ENCODE results near the gene NCKAP5. TPM values are rescaled to one million over a fixed set of nuclear protein-coding genes. Genes with fewer than 3 reads are reported as not detected.

The NCKAP5 gene
- total RNA-seq, result under 0.01 TPM in 1 of 2 replicates, not detected in the other

GRCh38 chr2:133568172-133568571 is at the start of gene NCKAP5:
TSS of gene NCKAP5 (minus strand) at chr2:133568463. CDS start at chr2:133517526, 50,937 bp downstream.

GRCh38 chr2:132669908-132670495 is 898.3 kb downstream of the NCKAP5 start, which contains the start of gene LYPD1:
TSS of gene LYPD1 (minus strand) at chr2:132670205. CDS start at chr2:132669932, 273 bp downstream.

